Measurements from ENCODE around the gene TEPSIN.

DNA sequence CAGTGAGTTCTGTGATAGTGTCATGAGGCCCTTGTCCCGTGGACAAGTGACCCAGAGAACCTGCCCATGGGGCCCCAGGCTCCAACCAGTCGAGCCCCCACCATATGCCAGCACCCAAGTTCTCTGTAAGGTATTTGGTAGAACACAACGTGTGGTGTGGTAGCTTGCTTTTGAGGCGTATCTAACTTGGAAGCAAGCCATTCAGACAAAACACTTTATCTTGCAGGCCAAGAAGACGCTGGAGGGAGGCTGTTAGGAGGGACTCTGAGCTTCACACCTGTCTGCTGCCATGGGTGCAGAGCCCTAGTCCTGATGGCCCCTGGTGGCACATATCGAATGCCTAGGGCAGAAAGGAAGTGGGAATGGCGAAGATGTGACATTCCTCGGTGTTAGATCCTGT lies 1.9 kb upstream of the TEPSIN start:
- TF ChIP-seq EZH2phosphoT487 (conservative IDR thresholded peaks at IDR 0.05; ENCODE audit: low read length): no peak
- TF ChIP-seq, protein P1, sequence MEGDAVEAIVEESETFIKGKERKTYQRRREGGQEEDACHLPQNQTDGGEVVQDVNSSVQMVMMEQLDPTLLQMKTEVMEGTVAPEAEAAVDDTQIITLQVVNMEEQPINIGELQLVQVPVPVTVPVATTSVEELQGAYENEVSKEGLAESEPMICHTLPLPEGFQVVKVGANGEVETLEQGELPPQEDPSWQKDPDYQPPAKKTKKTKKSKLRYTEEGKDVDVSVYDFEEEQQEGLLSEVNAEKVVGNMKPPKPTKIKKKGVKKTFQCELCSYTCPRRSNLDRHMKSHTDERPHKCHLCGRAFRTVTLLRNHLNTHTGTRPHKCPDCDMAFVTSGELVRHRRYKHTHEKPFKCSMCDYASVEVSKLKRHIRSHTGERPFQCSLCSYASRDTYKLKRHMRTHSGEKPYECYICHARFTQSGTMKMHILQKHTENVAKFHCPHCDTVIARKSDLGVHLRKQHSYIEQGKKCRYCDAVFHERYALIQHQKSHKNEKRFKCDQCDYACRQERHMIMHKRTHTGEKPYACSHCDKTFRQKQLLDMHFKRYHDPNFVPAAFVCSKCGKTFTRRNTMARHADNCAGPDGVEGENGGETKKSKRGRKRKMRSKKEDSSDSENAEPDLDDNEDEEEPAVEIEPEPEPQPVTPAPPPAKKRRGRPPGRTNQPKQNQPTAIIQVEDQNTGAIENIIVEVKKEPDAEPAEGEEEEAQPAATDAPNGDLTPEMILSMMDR (IDR thresholded peaks at IDR 0.05; ENCODE audit: insufficient read depth, low read length, poor library complexity, severe bottlenecking): no peak
